ENCODE results near the gene SMAD3.
"Not testable (repeated sequence)": the region's sequence is repeated elsewhere in the genome, so short reads cannot be mapped to it uniquely, and the experiment has no call there.

SMAD3 gene

GRCh38 chr15:67066959-67067853 is 1.8 kb downstream of the SMAD3 start:
- Histone ChIP-seq H3K27ac (ENCODE audit: low read length) (peak overlapping the region; percentile 56), H3K36me3 (ENCODE audit: control insufficient read depth in 1 of 2, insufficient read depth in 2 of 2, low read length in 2 of 2) (no peaks in the 10 kb centered on the region), H3K27me3 (ENCODE audit: low read depth, low read length) (no peaks in the 10 kb centered on the region), H3K4me1 (ENCODE audit: control insufficient read depth in 1 of 2, insufficient read depth in 2 of 2, low read length in 2 of 2) (peaks cover 22 to 32% of the 10 kb centered on the region in 2 donors), H3K9me3 (ENCODE audit: control insufficient read depth in 1 of 2, low read length in 2 of 2) (no peaks in the 10 kb centered on the region), H3K4me3 (ENCODE audit: low read depth in 1 of 2, low read length in 2 of 2) (peak overlapping the region; percentile 86 to 95)

DNA sequence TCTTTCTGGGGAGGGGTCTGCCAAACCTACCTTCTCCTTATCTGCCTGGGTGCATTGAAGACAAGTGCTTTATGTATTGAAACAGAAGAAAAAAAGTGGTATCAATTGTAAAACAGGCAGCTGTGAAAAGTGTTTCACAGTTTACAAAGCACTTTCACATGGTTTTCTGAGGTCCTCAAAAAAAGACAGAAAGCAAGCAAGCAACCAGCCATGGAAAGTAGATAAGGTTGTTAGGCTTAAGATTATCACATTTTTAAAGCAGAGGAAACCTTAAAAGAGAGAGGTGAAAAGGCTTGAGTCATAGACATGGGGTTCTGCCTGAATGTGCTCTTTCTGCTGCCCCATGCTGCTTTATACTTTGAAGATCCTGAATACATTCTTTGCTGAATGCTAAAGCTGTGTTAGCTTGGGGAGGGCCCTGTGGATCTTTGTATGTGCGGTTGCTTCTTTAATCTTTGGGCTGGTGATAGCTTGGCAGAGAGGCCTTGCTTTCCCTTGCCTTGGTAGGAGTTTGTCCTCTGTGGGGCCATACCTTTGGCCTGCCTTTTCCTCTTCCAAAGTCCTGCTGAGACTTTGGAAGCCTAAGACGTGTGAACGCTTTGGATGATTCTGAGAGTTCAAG is 2.6 kb downstream of the SMAD3 start:
- no peaks in the 10 kb centered on the region for H3K9me3 ChIP-seq (ENCODE audit: control insufficient read depth in 1 of 2, low read length in 2 of 2)
- peaks cover 0 to 2% of the 10 kb centered on the region in 2 donors for H3K36me3 ChIP-seq (ENCODE audit: control insufficient read depth in 1 of 2, insufficient read depth in 2 of 2, low read length in 2 of 2)
- peak overlapping the region; percentile 86 to 95 for H3K4me3 ChIP-seq (ENCODE audit: low read depth in 1 of 2, low read length in 2 of 2)
- H3K4me1 ChIP-seq (ENCODE audit: control insufficient read depth in 1 of 2, insufficient read depth in 2 of 2, low read length in 2 of 2) = peaks cover 30 to 35% of the 10 kb centered on the region in 2 donors
- H3K27me3 ChIP-seq (ENCODE audit: low read depth, low read length) = no peaks in the 10 kb centered on the region
- H3K27ac ChIP-seq (ENCODE audit: low read length) = peak overlapping the region; percentile 56

DNA sequence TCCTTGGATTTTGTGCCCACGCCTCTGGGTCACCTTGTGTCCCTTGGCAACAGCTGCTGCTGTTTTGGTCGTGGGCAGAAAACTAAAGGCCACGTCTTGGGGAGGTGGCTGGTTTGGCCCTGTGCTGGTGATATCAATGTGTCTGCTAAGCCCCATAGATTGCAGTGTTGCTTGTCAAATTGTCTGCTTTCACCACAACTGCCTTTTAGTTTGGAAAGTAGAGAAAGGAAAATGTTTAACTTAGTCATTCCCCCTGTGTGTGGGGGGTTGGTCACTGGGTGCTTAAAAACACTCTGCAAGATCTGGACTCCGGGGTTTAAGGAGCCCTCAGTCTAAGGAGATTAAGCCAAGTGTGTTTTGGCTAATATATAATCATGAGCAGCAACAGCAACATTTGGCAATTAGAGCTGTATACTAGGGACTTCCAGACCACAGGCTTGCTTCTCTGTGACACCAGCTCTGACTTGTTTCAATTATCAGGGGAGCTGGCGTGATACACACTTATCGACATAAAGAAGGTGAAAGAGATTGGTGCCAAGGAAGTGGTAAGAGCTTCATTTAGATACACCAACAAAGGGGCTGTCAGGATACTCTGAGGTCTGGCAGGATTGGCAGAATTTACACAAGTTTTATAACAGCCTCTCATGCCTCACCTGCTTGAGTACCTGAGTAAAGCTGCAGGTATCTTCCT is 3.5 kb downstream of the SMAD3 start:
- Histone ChIP-seq H3K36me3 (ENCODE audit: control insufficient read depth in 1 of 2, insufficient read depth in 2 of 2, low read length in 2 of 2) (peaks cover 0 to 2% of the 10 kb centered on the region in 2 donors), H3K9me3 (ENCODE audit: control insufficient read depth in 1 of 2, low read length in 2 of 2) (no peaks in the 10 kb centered on the region), H3K4me3 (ENCODE audit: low read depth in 1 of 2, low read length in 2 of 2) (peak overlapping the region; percentile 86 to 95), H3K27me3 (ENCODE audit: low read depth, low read length) (no peaks in the 10 kb centered on the region), H3K27ac (ENCODE audit: low read length) (peak overlapping the region; percentile 58), H3K4me1 (ENCODE audit: control insufficient read depth in 1 of 2, insufficient read depth in 2 of 2, low read length in 2 of 2) (peaks cover 32 to 38% of the 10 kb centered on the region in 2 donors)

GRCh38 chr15:67070150-67070549 is 4.7 kb downstream of the SMAD3 start:
- H3K4me1 ChIP-seq (ENCODE audit: control insufficient read depth in 1 of 2, insufficient read depth in 2 of 2, low read length in 2 of 2) = peaks cover 39 to 47% of the 10 kb centered on the region in 2 donors
- H3K36me3 ChIP-seq (ENCODE audit: control insufficient read depth in 1 of 2, insufficient read depth in 2 of 2, low read length in 2 of 2) = peaks cover 0 to 2% of the 10 kb centered on the region in 2 donors
- no peaks in the 10 kb centered on the region for H3K27me3 ChIP-seq (ENCODE audit: low read depth, low read length)
- no peaks in the 10 kb centered on the region for H3K9me3 ChIP-seq (ENCODE audit: control insufficient read depth in 1 of 2, low read length in 2 of 2)
- H3K27ac ChIP-seq (ENCODE audit: low read length) = no peak overlapping the region
- H3K4me3 ChIP-seq (ENCODE audit: low read depth in 1 of 2, low read length in 2 of 2) = no peak overlapping the region

- Histone ChIP-seq H3K4me3 (ENCODE audit: low read depth in 1 of 2, low read length in 2 of 2) (no peak overlapping the region), H3K36me3 (ENCODE audit: control insufficient read depth in 1 of 2, insufficient read depth in 2 of 2, low read length in 2 of 2) (peaks cover 0 to 2% of the 10 kb centered on the region in 2 donors), H3K27me3 (ENCODE audit: low read depth, low read length) (no peaks in the 10 kb centered on the region), H3K9me3 (ENCODE audit: control insufficient read depth in 1 of 2, low read length in 2 of 2) (no peaks in the 10 kb centered on the region), H3K4me1 (ENCODE audit: control insufficient read depth in 1 of 2, insufficient read depth in 2 of 2, low read length in 2 of 2) (peaks cover 39 to 50% of the 10 kb centered on the region in 2 donors), H3K27ac (ENCODE audit: low read length) (no peak overlapping the region)
Measured at GRCh38 chr15:67070892-67071664, 5.7 kb downstream of the SMAD3 start.

GRCh38 chr15:67072442-67072841 is 7.0 kb downstream of the SMAD3 start:
- H3K27ac ChIP-seq (ENCODE audit: low read length) = no peak overlapping the region
- no peak overlapping the region for H3K4me3 ChIP-seq (ENCODE audit: low read depth in 1 of 2, low read length in 2 of 2)
- H3K36me3 ChIP-seq (ENCODE audit: control insufficient read depth in 1 of 2, insufficient read depth in 2 of 2, low read length in 2 of 2) = peaks cover 0 to 2% of the 10 kb centered on the region in 2 donors
- H3K4me1 ChIP-seq (ENCODE audit: control insufficient read depth in 1 of 2, insufficient read depth in 2 of 2, low read length in 2 of 2) = peaks cover 45 to 49% of the 10 kb centered on the region in 2 donors
- no peaks in the 10 kb centered on the region for H3K27me3 ChIP-seq (ENCODE audit: low read depth, low read length)
- no peaks in the 10 kb centered on the region for H3K9me3 ChIP-seq (ENCODE audit: control insufficient read depth in 1 of 2, low read length in 2 of 2)

DNA sequence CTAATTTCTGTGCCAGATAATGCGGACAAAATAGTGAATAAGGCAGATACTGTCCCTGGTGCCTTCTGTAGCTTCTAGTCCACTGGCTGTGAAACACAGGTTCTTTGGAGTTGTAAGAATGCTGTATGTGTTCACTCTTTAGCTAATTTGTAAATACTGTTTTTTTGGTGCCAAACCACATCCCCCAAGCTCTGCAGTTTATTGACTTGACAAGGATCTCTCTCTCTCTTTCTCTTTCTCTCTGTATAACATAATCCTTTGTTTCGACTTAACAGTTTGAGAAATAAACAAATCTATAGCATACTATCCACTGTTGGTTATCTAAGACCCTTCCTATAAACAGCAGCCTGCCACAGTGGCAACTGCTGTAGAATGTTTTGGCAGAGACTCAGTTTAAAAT is 7.6 kb downstream of the SMAD3 start:
- H3K36me3 ChIP-seq (ENCODE audit: control insufficient read depth in 1 of 2, insufficient read depth in 2 of 2, low read length in 2 of 2) = peaks cover 0 to 2% of the 10 kb centered on the region in 2 donors
- no peaks in the 10 kb centered on the region for H3K27me3 ChIP-seq (ENCODE audit: low read depth, low read length)
- no peak overlapping the region for H3K4me3 ChIP-seq (ENCODE audit: low read depth in 1 of 2, low read length in 2 of 2)
- H3K4me1 ChIP-seq (ENCODE audit: control insufficient read depth in 1 of 2, insufficient read depth in 2 of 2, low read length in 2 of 2) = peaks cover 45 to 47% of the 10 kb centered on the region in 2 donors
- peak overlapping the region; percentile 1 for H3K27ac ChIP-seq (ENCODE audit: low read length)
- no peaks in the 10 kb centered on the region for H3K9me3 ChIP-seq (ENCODE audit: control insufficient read depth in 1 of 2, low read length in 2 of 2)

- Histone ChIP-seq H3K27me3 (ENCODE audit: low read depth, low read length) (no peaks in the 10 kb centered on the region), H3K27ac (ENCODE audit: low read length) (peak overlapping the region; percentile 32), H3K4me1 (ENCODE audit: control insufficient read depth in 1 of 2, insufficient read depth in 2 of 2, low read length in 2 of 2) (peaks cover 32 to 35% of the 10 kb centered on the region in 2 donors), H3K9me3 (ENCODE audit: control insufficient read depth in 1 of 2, low read length in 2 of 2) (no peaks in the 10 kb centered on the region), H3K36me3 (ENCODE audit: control insufficient read depth in 1 of 2, insufficient read depth in 2 of 2, low read length in 2 of 2) (peaks cover 0 to 2% of the 10 kb centered on the region in 2 donors), H3K4me3 (ENCODE audit: low read depth in 1 of 2, low read length in 2 of 2) (no peak overlapping the region)
Measured at GRCh38 chr15:67074886-67075229, 9.5 kb downstream of the SMAD3 start.

DNA sequence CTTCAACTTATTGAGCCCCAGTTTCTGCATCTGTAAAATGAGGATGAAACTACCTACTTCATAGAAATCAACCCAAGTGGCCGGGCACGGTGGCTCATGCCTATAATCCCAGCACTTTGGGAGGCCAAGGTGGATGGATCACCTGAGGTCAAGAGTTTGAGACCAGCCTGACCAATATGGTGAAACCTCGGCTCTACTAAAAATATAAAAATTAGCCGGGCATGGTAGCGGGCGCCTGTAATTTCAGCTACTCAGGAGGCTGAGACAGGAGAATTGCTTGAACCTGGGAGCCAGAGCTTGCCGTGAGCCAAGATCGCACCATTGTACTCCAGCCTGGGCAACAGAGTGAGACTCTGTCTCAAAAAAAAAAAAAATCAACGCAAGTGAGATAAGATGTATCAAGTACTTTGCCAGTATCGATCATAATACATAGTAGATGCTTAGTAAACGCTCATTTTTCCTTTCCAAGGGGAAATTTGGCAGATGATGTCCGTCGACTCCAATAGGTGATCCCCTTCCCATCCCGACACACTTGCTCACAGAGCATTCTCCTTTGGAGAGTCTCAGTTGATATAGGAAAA is 10.2 kb downstream of the SMAD3 start:
- H3K4me1 ChIP-seq (ENCODE audit: control insufficient read depth in 1 of 2, insufficient read depth in 2 of 2, low read length in 2 of 2) = peaks cover 32 to 43% of the 10 kb centered on the region in 2 donors
- H3K4me3 ChIP-seq (ENCODE audit: low read depth in 1 of 2, low read length in 2 of 2) = not testable (repeated sequence)

DNA sequence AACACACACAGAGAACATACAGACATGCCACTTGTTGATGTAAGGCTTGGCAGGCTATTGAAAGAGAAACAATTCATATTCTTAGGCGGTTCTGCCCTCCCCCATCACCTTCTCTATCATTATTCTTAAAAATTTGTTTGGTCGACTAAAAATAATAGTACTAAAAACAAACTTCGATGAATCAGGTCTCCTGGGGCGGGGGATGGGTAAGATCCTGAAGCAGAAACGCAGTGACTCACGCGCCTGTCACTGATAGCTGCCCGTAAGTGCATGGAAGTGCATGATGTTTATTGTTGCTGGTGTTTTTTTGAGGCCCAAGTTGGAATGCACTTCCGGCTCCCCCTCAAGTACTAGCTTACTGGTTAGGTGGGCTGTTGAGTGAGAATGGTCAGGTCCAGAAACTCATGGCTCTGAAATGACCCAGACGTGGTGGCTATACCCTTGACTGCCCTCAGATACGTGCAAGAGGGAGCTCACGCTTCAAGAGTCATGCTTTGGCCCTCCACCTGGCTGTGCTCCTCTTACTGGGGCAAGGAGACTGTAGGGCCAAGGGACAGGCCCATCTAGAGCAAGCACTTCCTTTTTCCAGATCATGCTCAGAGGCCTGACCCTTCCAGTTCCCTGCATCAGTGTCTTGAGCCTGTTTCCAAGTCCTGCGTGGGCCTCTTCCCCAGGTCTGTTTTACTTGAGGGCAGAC is 10.9 kb downstream of the SMAD3 start:
- no peaks in the 10 kb centered on the region for H3K27me3 ChIP-seq (ENCODE audit: low read depth, low read length)
- no peak overlapping the region for H3K27ac ChIP-seq (ENCODE audit: low read length)
- H3K4me1 ChIP-seq (ENCODE audit: control insufficient read depth in 1 of 2, insufficient read depth in 2 of 2, low read length in 2 of 2) = peaks cover 37 to 45% of the 10 kb centered on the region in 2 donors
- no peaks in the 10 kb centered on the region for H3K9me3 ChIP-seq (ENCODE audit: control insufficient read depth in 1 of 2, low read length in 2 of 2)
- peaks cover 0 to 2% of the 10 kb centered on the region in 2 donors for H3K36me3 ChIP-seq (ENCODE audit: control insufficient read depth in 1 of 2, insufficient read depth in 2 of 2, low read length in 2 of 2)
- no peak overlapping the region for H3K4me3 ChIP-seq (ENCODE audit: low read depth in 1 of 2, low read length in 2 of 2)

More for the DNA sequence above, 10.2 kb downstream of the SMAD3 start:
- peak overlapping the region; percentile 32 for H3K27ac ChIP-seq (ENCODE audit: low read length)
- H3K9me3 ChIP-seq (ENCODE audit: control insufficient read depth in 1 of 2, low read length in 2 of 2); H3K27me3 ChIP-seq (ENCODE audit: low read depth, low read length); H3K36me3 ChIP-seq (ENCODE audit: control insufficient read depth in 1 of 2, insufficient read depth in 2 of 2, low read length in 2 of 2): not testable (repeated sequence)
